GM19397 (cell line): ENCODE results near the gene SPRY4.
A peak's percentile ranks its signal among the peaks of the same experiment; 100 is the strongest.
"Not testable (repeated sequence)": the region's sequence is repeated elsewhere in the genome, so short reads cannot be mapped to it uniquely, and the experiment has no call there.

Experiments
- ATAC-seq: cut with Tn5 transposase; IDR thresholded peaks from one replicate; pipeline ENCODE4 v1.9.1; 2021; ENCODE audit warnings: mild to moderate bottlenecking, moderate library complexity; ENCODE audit not compliant: unreplicated experiment

Gene SPRY4

GRCh38 chr5:142295960-142296860, 28.6 kb downstream of the SPRY4 start:
- ATAC-seq = no peak

- no peak for ATAC-seq
These were observed 29.6 kb downstream of the SPRY4 start for GRCh38 chr5:142295084-142295758.

GRCh38 chr5:142293486-142293885, 31.3 kb downstream of the SPRY4 start:
- no peak for ATAC-seq

GRCh38 chr5:142292808-142293207, 32.0 kb downstream of the SPRY4 start:
- no peak for ATAC-seq

- no peak for ATAC-seq
These were observed 32.6 kb downstream of the SPRY4 start for GRCh38 chr5:142292249-142292648.

GRCh38 chr5:142290577-142291299, 34.1 kb downstream of the SPRY4 start:
- ATAC-seq = no peak

- ATAC-seq = no peak
These were observed 34.9 kb downstream of the SPRY4 start for GRCh38 chr5:142289708-142290576.

- ATAC-seq = peak; percentile 65
These were observed 36.9 kb downstream of the SPRY4 start for GRCh38 chr5:142287973-142288313.

- peak; percentile 79 for ATAC-seq
These were observed 37.5 kb downstream of the SPRY4 start for GRCh38 chr5:142287096-142287972.

GRCh38 chr5:142286111-142286510, 38.7 kb downstream of the SPRY4 start:
- no peak for ATAC-seq

- no peak for ATAC-seq
These were observed 41.5 kb downstream of the SPRY4 start for GRCh38 chr5:142283304-142283703.

- no peak for ATAC-seq
These were observed 42.9 kb downstream of the SPRY4 start for GRCh38 chr5:142281966-142282365.

GRCh38 chr5:142281008-142281367, 43.8 kb downstream of the SPRY4 start:
- no peak for ATAC-seq

GRCh38 chr5:142280066-142281007, 44.5 kb downstream of the SPRY4 start:
- ATAC-seq = no peak

GRCh38 chr5:142278627-142279026, 46.2 kb downstream of the SPRY4 start:
- ATAC-seq = no peak

GRCh38 chr5:142277796-142278195, 47.0 kb downstream of the SPRY4 start:
- ATAC-seq = no peak

GRCh38 chr5:142276517-142276916, 48.3 kb downstream of the SPRY4 start:
- ATAC-seq = no peak

- ATAC-seq = no peak
These were observed 49.3 kb downstream of the SPRY4 start for GRCh38 chr5:142275496-142275895.

GRCh38 chr5:142272596-142272995, 52.2 kb downstream of the SPRY4 start:
- ATAC-seq = not testable (repeated sequence)
